Mammary epithelial cell (primary cell): ENCODE results near the gene CTPS2.
"Not testable (repeated sequence)": the region's sequence is repeated elsewhere in the genome, so short reads cannot be mapped to it uniquely, and the experiment has no call there.

Experiments used
- EZH2 ChIP-seq: IDR thresholded peaks from 2 replicates; pipeline ENCODE4 v1.6.1; 2012; ENCODE audit warnings: low read length, inconsistent platforms, borderline replicate concordance
- TF ChIP-seq, protein P1 (sequence below), 2 donors: IDR thresholded peaks in 1 of 2; conservative IDR thresholded peaks in 1 of 2; 2 replicates each; pipeline ENCODE4 v1.5.1; 2011 to 2012; ENCODE audit warnings: inconsistent platforms in 2 of 2, low read length in 2 of 2, mild to moderate bottlenecking in 2 of 2, control low read depth in 1 of 2, low read depth in 1 of 2; ENCODE audit not compliant: insufficient read depth in 1 of 2; ENCODE audit errors: extremely low read depth in 1 of 2

DNA sequence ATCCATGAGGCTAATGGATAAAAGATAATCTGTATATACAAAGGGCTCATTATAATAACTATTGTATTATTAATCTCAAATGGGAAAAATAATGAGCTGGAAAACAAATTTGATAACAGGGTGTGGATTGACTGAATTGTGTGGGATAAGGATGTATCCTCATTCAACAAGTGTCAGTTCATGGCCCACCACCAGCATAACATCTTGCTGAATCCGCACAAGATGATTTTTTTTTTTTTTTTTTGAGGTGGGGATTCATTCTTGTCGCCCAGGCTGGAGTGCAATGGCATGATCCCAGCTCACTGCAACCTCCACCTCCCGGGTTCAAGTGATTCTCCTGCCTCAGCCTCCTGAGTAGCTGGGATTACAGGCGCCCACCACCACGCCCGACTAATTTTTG is 3.2 kb upstream of the CTPS2 start:
- TF ChIP-seq, protein P1, sequence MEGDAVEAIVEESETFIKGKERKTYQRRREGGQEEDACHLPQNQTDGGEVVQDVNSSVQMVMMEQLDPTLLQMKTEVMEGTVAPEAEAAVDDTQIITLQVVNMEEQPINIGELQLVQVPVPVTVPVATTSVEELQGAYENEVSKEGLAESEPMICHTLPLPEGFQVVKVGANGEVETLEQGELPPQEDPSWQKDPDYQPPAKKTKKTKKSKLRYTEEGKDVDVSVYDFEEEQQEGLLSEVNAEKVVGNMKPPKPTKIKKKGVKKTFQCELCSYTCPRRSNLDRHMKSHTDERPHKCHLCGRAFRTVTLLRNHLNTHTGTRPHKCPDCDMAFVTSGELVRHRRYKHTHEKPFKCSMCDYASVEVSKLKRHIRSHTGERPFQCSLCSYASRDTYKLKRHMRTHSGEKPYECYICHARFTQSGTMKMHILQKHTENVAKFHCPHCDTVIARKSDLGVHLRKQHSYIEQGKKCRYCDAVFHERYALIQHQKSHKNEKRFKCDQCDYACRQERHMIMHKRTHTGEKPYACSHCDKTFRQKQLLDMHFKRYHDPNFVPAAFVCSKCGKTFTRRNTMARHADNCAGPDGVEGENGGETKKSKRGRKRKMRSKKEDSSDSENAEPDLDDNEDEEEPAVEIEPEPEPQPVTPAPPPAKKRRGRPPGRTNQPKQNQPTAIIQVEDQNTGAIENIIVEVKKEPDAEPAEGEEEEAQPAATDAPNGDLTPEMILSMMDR (conservative IDR thresholded peaks at IDR 0.05 in 1 of 2, IDR thresholded peaks at IDR 0.05 in 1 of 2; ENCODE audit: extremely low read depth in 1 of 2, insufficient read depth in 1 of 2, low read depth in 1 of 2, low read length in 2 of 2), result not testable (repeated sequence)
- not testable (repeated sequence) for TF ChIP-seq EZH2
